Psoas muscle (tissue), 8 donors: Measurements from ENCODE around the gene WDR18. TPM values are rescaled to one million over a fixed set of nuclear protein-coding genes. Genes with fewer than 3 reads are reported as not detected.
A peak's percentile ranks its signal among the peaks of the same experiment; 100 is the strongest.

Source experiments
- ATAC-seq, 4 donors: fragments of 200-7000 bp; cut with Tn5 transposase; one replicate each; pipeline ENCODE4 v1.9.1; 2020; ENCODE audit warnings: moderate library complexity in 3 of 4, mild to moderate bottlenecking in 2 of 4
- DNase-seq, 2 donors: peaks; one replicate each; pipeline ENCODE4 v3.0.0-alpha.2; 2020
- H3K27ac ChIP-seq: fragments of 200-600 bp; one replicate; pipeline ENCODE4 v1.8.0; 2022
- H3K27me3 ChIP-seq, 3 donors: fragments of 200-600 bp in 1 of 3; one replicate each; pipeline versions ENCODE4 v1.6.1 to v1.8.0; 2013 to 2022; ENCODE audit warnings: low read length in 2 of 3, mild to moderate bottlenecking in 2 of 3, moderate library complexity in 1 of 3; ENCODE audit not compliant: insufficient read depth in 3 of 3
- H3K36me3 ChIP-seq, 2 donors: fragments of 200-600 bp in 1 of 2; one replicate each; pipeline versions ENCODE4 v1.6.1 to v1.8.0; 2013 to 2022; ENCODE audit warnings: low read depth in 1 of 2, mild to moderate bottlenecking in 1 of 2, moderate library complexity in 1 of 2; ENCODE audit not compliant: insufficient read depth in 1 of 2
- H3K4me1 ChIP-seq: fragments of 200-600 bp; one replicate; pipeline ENCODE4 v1.8.0; 2022
- H3K4me3 ChIP-seq: fragments of 200-600 bp; one replicate; pipeline ENCODE4 v1.8.0; 2022; ENCODE audit warnings: mild to moderate bottlenecking
- H3K9me3 ChIP-seq: fragments of 200-600 bp; one replicate; pipeline ENCODE4 v1.8.0; 2022
- WGBS, 3 donors: extraction: QIAGEN DNeasy Blood & Tissue Kit; methylation state at CpG; one replicate each; pipeline versions ENCODE4 v1.1.6 to v1.1.7; 2013; 5-methylcytosine and 5-hydroxymethylcytosine counted together
- intact Hi-C, 2 donors: fragments of 100-400 bp; cut with DNase I; formaldehyde crosslinking; loops; one replicate each; pipeline versions ENCODE4 v1.11.0 to v1.14.2; 2022
- polyA plus RNA-seq, 3 donors: library from polyadenylated mRNA; stranded (reverse); fragments of 200-250 nt; gene quantifications; one replicate each; pipeline ENCODE4 v1.2.3, GENCODE V29; 2013
- total RNA-seq, 4 donors: library from RNA; stranded (reverse); fragmentation: NEBNext Ultra II Directional in 2 of 4; extraction: Animal tissue kit (Norgen Biotek cat#: 25700) in 2 of 4; gene quantifications; one replicate each; pipeline versions ENCODE4 v1.2.1 to v1.2.4, GENCODE V29; 2021 to 2023
- TF ChIP-seq, protein P1 (sequence below): fragments of 200-600 bp; IDR thresholded peaks from one replicate; pipeline ENCODE4 v1.8.0; 2022; ENCODE audit warnings: antibody characterized with exemption
- donor health status: healthy with polysubstance abuse.
- donor health status: DM: no; HTN: no; CAD: no; lungs with moderate emphysema.
- donor health status: Bipolar disorder and iron deficiency.
- donor health status: healthy.
- donor health status: DM: yes; HTN: yes; CAD: no.
- donor health status: DM: no; HTN: no; CAD: no.
- donor health status: DM: no; HTN: no; CAD: no.
- donor health status: DM: yes; HTN: yes; CAD: no.

Gene WDR18
- total and polyA plus RNA-seq, 7 donors, result 17.4 to 77.9 (median 28.0) TPM

DNA sequence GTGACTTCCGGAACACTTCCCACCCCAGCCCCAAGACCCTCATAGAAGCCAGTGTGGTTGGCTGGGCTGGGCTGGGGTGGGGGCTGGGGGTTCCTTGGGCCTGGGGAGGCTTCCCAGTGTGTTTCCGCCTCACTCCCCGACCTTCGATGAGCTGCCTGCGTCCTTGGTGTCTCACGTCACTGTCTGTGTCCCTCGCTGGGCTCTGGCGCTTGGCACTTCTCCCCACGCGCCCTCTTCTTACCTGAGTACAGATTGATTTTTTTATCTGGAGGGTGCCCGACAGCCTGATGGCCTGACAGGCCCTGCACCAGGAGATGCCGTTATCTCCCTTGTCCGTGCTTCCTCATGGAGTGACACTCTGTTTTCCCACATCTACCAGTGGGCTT lies 8.5 kb downstream of the WDR18 start:
- no peak overlapping the region for H3K4me3 ChIP-seq
- no peak for ATAC-seq
- H3K9me3 ChIP-seq, result no peaks in the 10 kb centered on the region
- 91 to 95% (median 95%) methylated on average over 13 of the region's 13 CpGs for WGBS, 3 donors
- peaks cover 0 to 22% (median 2%) of the 10 kb centered on the region in 3 donors for H3K27me3 ChIP-seq
- intact Hi-C loops, result no loop called here
- H3K4me1 ChIP-seq, result no peaks in the 10 kb centered on the region
- peaks cover 3 to 41% of the 10 kb centered on the region in 2 donors for H3K36me3 ChIP-seq
- no peak overlapping the region for H3K27ac ChIP-seq
- no peak for DNase-seq
- TF ChIP-seq, protein P1, sequence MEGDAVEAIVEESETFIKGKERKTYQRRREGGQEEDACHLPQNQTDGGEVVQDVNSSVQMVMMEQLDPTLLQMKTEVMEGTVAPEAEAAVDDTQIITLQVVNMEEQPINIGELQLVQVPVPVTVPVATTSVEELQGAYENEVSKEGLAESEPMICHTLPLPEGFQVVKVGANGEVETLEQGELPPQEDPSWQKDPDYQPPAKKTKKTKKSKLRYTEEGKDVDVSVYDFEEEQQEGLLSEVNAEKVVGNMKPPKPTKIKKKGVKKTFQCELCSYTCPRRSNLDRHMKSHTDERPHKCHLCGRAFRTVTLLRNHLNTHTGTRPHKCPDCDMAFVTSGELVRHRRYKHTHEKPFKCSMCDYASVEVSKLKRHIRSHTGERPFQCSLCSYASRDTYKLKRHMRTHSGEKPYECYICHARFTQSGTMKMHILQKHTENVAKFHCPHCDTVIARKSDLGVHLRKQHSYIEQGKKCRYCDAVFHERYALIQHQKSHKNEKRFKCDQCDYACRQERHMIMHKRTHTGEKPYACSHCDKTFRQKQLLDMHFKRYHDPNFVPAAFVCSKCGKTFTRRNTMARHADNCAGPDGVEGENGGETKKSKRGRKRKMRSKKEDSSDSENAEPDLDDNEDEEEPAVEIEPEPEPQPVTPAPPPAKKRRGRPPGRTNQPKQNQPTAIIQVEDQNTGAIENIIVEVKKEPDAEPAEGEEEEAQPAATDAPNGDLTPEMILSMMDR, result no peak

DNA sequence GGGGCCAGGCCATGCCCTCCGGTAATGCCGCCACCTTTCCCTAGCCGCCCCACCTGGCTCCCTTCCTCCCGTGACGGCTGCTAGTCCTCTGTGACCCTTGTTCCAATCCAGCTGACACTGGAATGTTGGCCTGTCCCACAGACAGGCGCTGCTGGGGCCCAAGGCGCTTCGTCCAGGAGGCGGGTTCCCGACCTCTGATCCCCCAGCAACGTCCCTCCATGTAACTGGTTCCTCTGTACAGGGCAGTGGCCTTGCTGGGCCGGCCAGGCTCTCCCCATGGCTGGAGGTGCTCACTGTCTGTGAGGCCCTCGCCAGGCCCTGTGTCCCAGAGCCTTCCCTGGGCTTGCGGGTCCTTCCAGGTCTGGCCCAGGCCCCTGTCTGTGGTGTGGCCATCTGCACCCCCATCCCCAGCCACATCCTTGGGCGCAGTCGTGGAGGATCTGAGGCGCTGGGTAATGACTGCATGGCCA lies 9.3 kb downstream of the WDR18 start:
- Histone ChIP-seq H3K9me3 (no peaks in the 10 kb centered on the region), H3K27ac (no peak overlapping the region), H3K27me3 (peaks cover 0 to 29% (median 3%) of the 10 kb centered on the region in 3 donors), H3K4me1 (no peaks in the 10 kb centered on the region), H3K36me3 (peaks cover 3 to 37% of the 10 kb centered on the region in 2 donors), H3K4me3 (no peak overlapping the region)
- no peak for ATAC-seq
- TF ChIP-seq, protein P1, result no peak
- intact Hi-C loops, result no loop called here
- peak in 1 of 2 donors; percentile 55 for DNase-seq
- 77 to 81% (median 80%) methylated on average over 16 to 17 of the region's 17 CpGs for WGBS, 3 donors

DNA sequence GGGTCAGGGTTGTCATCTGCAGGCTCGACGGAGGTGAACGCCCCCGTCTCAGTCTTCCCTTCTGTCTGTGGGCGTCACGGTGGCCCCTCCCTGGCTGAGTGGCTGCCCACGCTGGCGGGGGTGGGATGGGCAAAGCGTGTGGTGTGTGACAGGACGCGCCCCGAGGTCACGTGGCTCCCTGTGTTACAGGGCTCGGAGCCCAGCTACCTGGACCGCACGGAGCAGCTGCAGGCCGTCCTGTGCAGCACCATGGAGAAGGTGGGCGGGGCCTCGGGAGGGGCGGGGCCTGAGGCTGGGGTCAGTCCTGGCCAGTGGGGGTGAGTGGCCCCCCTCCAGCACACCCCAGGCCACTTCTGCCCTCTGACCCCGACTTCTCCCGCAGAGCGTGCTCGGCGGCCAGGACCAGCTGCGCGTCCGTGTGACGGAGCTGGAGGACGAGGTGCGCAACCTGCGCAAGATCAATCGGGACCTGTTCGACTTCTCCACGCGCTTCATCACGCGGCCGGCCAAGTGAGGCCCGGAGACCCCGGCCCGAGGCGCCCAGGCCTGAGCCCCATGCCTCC lies 9.8 kb downstream of the WDR18 start:
- DNase-seq (no peak), ATAC-seq (no peak)
- no peaks in the 10 kb centered on the region for H3K9me3 ChIP-seq
- no peaks in the 10 kb centered on the region for H3K4me1 ChIP-seq
- H3K27ac ChIP-seq, result no peak overlapping the region
- 85 to 91% (median 89%) methylated on average over 35 to 43 of the region's 43 CpGs for WGBS, 3 donors
- peaks cover 0 to 33% (median 5%) of the 10 kb centered on the region in 3 donors for H3K27me3 ChIP-seq
- TF ChIP-seq, protein P1, result no peak
- intact Hi-C loops, result no loop called here
- no peak overlapping the region for H3K4me3 ChIP-seq
- H3K36me3 ChIP-seq, result peaks cover 3 to 33% of the 10 kb centered on the region in 2 donors

DNA sequence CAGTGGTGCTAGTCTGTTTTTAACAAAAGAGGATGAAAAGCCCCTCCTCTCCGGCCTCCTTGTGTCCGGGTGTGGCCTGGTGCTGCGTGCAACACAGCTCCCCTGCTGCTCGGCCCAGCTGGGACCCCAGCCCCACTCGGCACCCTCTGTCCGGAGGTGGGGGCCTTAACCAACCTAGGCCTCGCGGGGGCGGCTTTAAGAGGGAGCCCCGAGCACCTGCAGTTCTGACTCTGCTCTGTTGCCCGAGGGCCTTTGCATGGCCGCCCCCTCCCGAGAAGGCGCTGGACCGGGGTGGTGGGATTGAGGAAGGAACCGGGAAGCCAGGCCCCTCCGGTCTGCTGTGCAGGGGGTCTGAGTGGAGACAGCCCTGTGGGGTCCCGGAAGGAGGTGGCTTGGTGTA lies 10.4 kb downstream of the WDR18 start:
- H3K9me3 ChIP-seq, result no peaks in the 10 kb centered on the region
- DNase-seq (no peak), ATAC-seq (no peak)
- 89 to 94% (median 93%) methylated on average over 17 to 18 of the region's 18 CpGs for WGBS, 3 donors
- H3K27me3 ChIP-seq, result peaks cover 0 to 39% (median 11%) of the 10 kb centered on the region in 3 donors
- intact Hi-C loops, result no loop called here
- H3K4me1 ChIP-seq, result no peaks in the 10 kb centered on the region
- H3K4me3 ChIP-seq, result no peak overlapping the region
- H3K36me3 ChIP-seq, result peaks cover 3 to 29% of the 10 kb centered on the region in 2 donors
- TF ChIP-seq, protein P1, result no peak
- H3K27ac ChIP-seq, result no peak overlapping the region
